KMS-11 (cell line): ENCODE results near the gene KRT78.

Experiments used
- H2AFZ ChIP-seq: fragments of 200-600 bp; sonication (generic); 2 replicates; pipeline ENCODE4 v1.6.1; 2016; ENCODE audit warnings: antibody characterized with exemption, mixed run types, low read depth
- H3K27ac ChIP-seq: fragments of 200-600 bp; sonication (generic); 2 replicates; pipeline ENCODE4 v1.6.1; 2016; ENCODE audit warnings: mild to moderate bottlenecking, mixed run types
- H3K27me3 ChIP-seq: fragments of 200-600 bp; sonication (generic); 2 replicates; pipeline ENCODE4 v1.6.1; 2017; ENCODE audit warnings: mild to moderate bottlenecking, low read depth, mixed run types, moderate library complexity; ENCODE audit not compliant: insufficient read depth
- H3K36me3 ChIP-seq: fragments of 200-600 bp; sonication (generic); 2 replicates; pipeline ENCODE4 v1.6.1; 2017; ENCODE audit warnings: mild to moderate bottlenecking, mixed run types; ENCODE audit not compliant: insufficient read depth
- H3K4me1 ChIP-seq: fragments of 200-600 bp; sonication (generic); 2 replicates; pipeline ENCODE4 v1.6.1; 2016; ENCODE audit warnings: mild to moderate bottlenecking, low read depth, mixed run types; ENCODE audit not compliant: poor library complexity, severe bottlenecking
- H3K4me2 ChIP-seq: fragments of 200-600 bp; sonication (generic); 2 replicates; pipeline ENCODE4 v1.7.0; 2016; ENCODE audit warnings: mild to moderate bottlenecking, mixed run types
- H3K4me3 ChIP-seq: fragments of 200-600 bp; sonication (generic); IDR thresholded peaks from 2 replicates; pipeline ENCODE4 v1.6.1; 2017; ENCODE audit warnings: low read depth, low read length, mixed read lengths; ENCODE audit not compliant: insufficient read depth
- H3K79me2 ChIP-seq: fragments of 200-600 bp; sonication (generic); 2 replicates; pipeline ENCODE4 v1.6.1; 2016; ENCODE audit warnings: low read depth, mixed run types; ENCODE audit not compliant: insufficient read depth
- H3K9ac ChIP-seq: fragments of 200-600 bp; sonication (generic); 2 replicates; pipeline ENCODE4 v1.6.1; 2016; ENCODE audit warnings: mild to moderate bottlenecking, mixed run types
- H4K20me1 ChIP-seq: fragments of 200-600 bp; sonication (generic); 2 replicates; pipeline ENCODE4 v1.6.1; 2016; ENCODE audit warnings: mild to moderate bottlenecking, mixed run types; ENCODE audit not compliant: insufficient read depth
- CTCF ChIP-seq: fragments of 200-600 bp; sonication (generic); conservative IDR thresholded peaks from 2 replicates; pipeline ENCODE4 v1.6.1; 2017; ENCODE audit warnings: low read depth, mild to moderate bottlenecking, antibody characterized with exemption, low read length, moderate library complexity, mixed read lengths

The KRT78 gene

GRCh38 chr12:52812749-52813148 is 36.0 kb downstream of the KRT78 start:
- no peak for TF ChIP-seq CTCF
- Histone ChIP-seq H3K4me3 (no peak overlapping the region), H3K4me2 (no peak overlapping the region), H2AFZ (no peak overlapping the region), H3K27ac (no peak overlapping the region), H4K20me1 (no peaks in the 10 kb centered on the region), H3K79me2 (no peaks in the 10 kb centered on the region), H3K36me3 (no peaks in the 10 kb centered on the region), H3K9ac (no peak overlapping the region), H3K4me1 (no peaks in the 10 kb centered on the region), H3K27me3 (peaks cover 42% of the 10 kb centered on the region)

GRCh38 chr12:52812073-52812400 is 36.8 kb downstream of the KRT78 start:
- Histone ChIP-seq H3K9ac (no peak overlapping the region), H3K4me3 (no peak overlapping the region), H3K36me3 (no peaks in the 10 kb centered on the region), H3K27me3 (peaks cover 36% of the 10 kb centered on the region), H3K27ac (no peak overlapping the region), H2AFZ (no peak overlapping the region), H4K20me1 (no peaks in the 10 kb centered on the region), H3K4me2 (no peak overlapping the region), H3K4me1 (no peaks in the 10 kb centered on the region), H3K79me2 (no peaks in the 10 kb centered on the region)
- no peak for TF ChIP-seq CTCF

- no peak overlapping the region for H3K4me3 ChIP-seq
- no peaks in the 10 kb centered on the region for H3K36me3 ChIP-seq
- H3K4me1 ChIP-seq = no peaks in the 10 kb centered on the region
- no peaks in the 10 kb centered on the region for H4K20me1 ChIP-seq
- no peak for TF ChIP-seq CTCF
- H3K9ac ChIP-seq = no peak overlapping the region
- no peak overlapping the region for H3K27ac ChIP-seq
- peaks cover 36% of the 10 kb centered on the region for H3K27me3 ChIP-seq
- H3K79me2 ChIP-seq = no peaks in the 10 kb centered on the region
- H2AFZ ChIP-seq = no peak overlapping the region
- H3K4me2 ChIP-seq = no peak overlapping the region
Observed at GRCh38 chr12:52811191-52812072, 37.4 kb downstream of the KRT78 start.

GRCh38 chr12:52810554-52810953 is 38.2 kb downstream of the KRT78 start:
- Histone ChIP-seq H3K4me1 (no peaks in the 10 kb centered on the region), H3K36me3 (no peaks in the 10 kb centered on the region), H3K9ac (no peak overlapping the region), H3K4me2 (no peak overlapping the region), H4K20me1 (no peaks in the 10 kb centered on the region), H3K79me2 (no peaks in the 10 kb centered on the region), H3K27me3 (peaks cover 31% of the 10 kb centered on the region), H2AFZ (no peak overlapping the region), H3K27ac (no peak overlapping the region), H3K4me3 (no peak overlapping the region)
- TF ChIP-seq CTCF = no peak
